Measurements from ENCODE around the gene CCNJ. TPM values are rescaled to one million over a fixed set of nuclear protein-coding genes. Genes with fewer than 3 reads are reported as not detected.

The CCNJ gene
- total and polyA plus RNA-seq, 2 experiments from 2014 or later, result 8.2 to 12.1 TPM

DNA sequence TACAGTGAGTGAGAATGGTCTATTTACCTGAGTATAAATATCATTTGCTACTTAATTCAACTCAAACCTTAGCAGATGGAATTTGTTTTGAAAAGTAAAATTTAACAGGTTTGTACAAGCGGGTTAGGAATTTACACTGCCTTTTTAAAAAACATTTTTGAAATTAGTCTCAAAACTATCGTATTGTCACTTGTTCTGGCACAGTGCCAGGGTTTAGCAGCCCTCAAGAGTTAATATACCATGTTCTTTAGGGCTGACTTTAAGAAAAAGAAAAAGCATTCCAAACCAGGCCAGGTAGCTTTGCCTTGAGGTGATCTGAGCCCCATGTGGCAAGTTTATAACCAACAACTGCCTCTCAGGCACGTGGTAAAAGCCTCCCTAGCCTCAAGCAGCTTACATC is 17.8 kb downstream of the CCNJ start:
- Histone ChIP-seq H3K79me2 (no peaks in the 10 kb centered on the region), H3K27me3 (no peaks in the 10 kb centered on the region), H3K9me2 (replicated peaks; ENCODE audit: insufficient read depth) (no peaks in the 10 kb centered on the region), H3K4me2 (no peak overlapping the region), H3K27ac (no peak overlapping the region), H3K4me3 (no peak overlapping the region), H4K20me1 (ENCODE audit: insufficient read depth, poor library complexity, severe bottlenecking) (no peaks in the 10 kb centered on the region), H3K9me3 (ENCODE audit: low read depth) (no peaks in the 10 kb centered on the region), H3K4me1 (ENCODE audit: insufficient read depth) (no peaks in the 10 kb centered on the region), H2AFZ (no peak overlapping the region), H3K36me3 (replicated peaks; ENCODE audit: insufficient read depth, low read depth) (no peaks in the 10 kb centered on the region)
- TF ChIP-seq EZH2 (IDR thresholded peaks at IDR 0.05; ENCODE audit: borderline replicate concordance) (no peak), EZH2phosphoT487 (IDR thresholded peaks at IDR 0.05; ENCODE audit: low read depth, severe bottlenecking, unreplicated experiment) (no peak)
- TF ChIP-seq, protein P1, sequence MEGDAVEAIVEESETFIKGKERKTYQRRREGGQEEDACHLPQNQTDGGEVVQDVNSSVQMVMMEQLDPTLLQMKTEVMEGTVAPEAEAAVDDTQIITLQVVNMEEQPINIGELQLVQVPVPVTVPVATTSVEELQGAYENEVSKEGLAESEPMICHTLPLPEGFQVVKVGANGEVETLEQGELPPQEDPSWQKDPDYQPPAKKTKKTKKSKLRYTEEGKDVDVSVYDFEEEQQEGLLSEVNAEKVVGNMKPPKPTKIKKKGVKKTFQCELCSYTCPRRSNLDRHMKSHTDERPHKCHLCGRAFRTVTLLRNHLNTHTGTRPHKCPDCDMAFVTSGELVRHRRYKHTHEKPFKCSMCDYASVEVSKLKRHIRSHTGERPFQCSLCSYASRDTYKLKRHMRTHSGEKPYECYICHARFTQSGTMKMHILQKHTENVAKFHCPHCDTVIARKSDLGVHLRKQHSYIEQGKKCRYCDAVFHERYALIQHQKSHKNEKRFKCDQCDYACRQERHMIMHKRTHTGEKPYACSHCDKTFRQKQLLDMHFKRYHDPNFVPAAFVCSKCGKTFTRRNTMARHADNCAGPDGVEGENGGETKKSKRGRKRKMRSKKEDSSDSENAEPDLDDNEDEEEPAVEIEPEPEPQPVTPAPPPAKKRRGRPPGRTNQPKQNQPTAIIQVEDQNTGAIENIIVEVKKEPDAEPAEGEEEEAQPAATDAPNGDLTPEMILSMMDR (IDR thresholded peaks at IDR 0.05; ENCODE audit: poor library complexity), result no peak
- no peak for DNase-seq (ENCODE audit: low spot score)
- WGBS (ENCODE audit: low lambda C conversion rate, missing lambda C conversion rate), result 90% methylated on average over 3 of the region's 3 CpGs

DNA sequence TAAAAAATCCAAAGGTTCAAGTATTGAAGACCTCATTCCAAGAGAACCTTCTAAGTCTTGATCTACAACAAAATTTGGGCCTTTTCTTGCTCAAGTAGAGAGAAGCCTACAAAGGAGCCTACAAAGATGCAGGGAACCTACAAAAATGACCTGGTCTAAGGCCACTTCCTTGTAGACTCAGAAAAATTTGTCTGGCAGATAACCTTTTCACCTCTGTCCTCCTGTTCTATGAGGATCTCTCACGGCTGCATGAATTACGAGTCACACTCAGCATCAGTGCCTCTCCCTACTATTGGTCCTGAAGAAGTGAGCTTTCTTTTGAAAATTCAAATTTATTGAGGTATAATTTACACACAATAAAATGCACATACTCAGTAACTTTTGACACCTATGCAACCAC is 29.3 kb downstream of the CCNJ start:
- DNase-seq (ENCODE audit: low spot score), result no peak
- no peaks in the 10 kb centered on the region for H3K9me3 ChIP-seq (ENCODE audit: low read depth)
- H3K9me2 ChIP-seq (replicated peaks; ENCODE audit: insufficient read depth), result no peaks in the 10 kb centered on the region
- no peaks in the 10 kb centered on the region for H3K4me1 ChIP-seq (ENCODE audit: insufficient read depth)
- H3K36me3 ChIP-seq (replicated peaks; ENCODE audit: insufficient read depth, low read depth), result no peaks in the 10 kb centered on the region
- no peak overlapping the region for H3K4me3 ChIP-seq
- H3K79me2 ChIP-seq, result no peaks in the 10 kb centered on the region
- no peak overlapping the region for H3K4me2 ChIP-seq
- H3K27me3 ChIP-seq, result no peaks in the 10 kb centered on the region
- H4K20me1 ChIP-seq (ENCODE audit: insufficient read depth, poor library complexity, severe bottlenecking), result no peaks in the 10 kb centered on the region
- no peak overlapping the region for H3K27ac ChIP-seq
- WGBS (ENCODE audit: low lambda C conversion rate, missing lambda C conversion rate), result 62% methylated on average over 2 of the region's 2 CpGs
- TF ChIP-seq EZH2 (IDR thresholded peaks at IDR 0.05; ENCODE audit: borderline replicate concordance) (no peak), EZH2phosphoT487 (IDR thresholded peaks at IDR 0.05; ENCODE audit: low read depth, severe bottlenecking, unreplicated experiment) (no peak)
- TF ChIP-seq, protein P1 (IDR thresholded peaks at IDR 0.05; ENCODE audit: poor library complexity), result no peak
- H2AFZ ChIP-seq, result no peak overlapping the region

DNA sequence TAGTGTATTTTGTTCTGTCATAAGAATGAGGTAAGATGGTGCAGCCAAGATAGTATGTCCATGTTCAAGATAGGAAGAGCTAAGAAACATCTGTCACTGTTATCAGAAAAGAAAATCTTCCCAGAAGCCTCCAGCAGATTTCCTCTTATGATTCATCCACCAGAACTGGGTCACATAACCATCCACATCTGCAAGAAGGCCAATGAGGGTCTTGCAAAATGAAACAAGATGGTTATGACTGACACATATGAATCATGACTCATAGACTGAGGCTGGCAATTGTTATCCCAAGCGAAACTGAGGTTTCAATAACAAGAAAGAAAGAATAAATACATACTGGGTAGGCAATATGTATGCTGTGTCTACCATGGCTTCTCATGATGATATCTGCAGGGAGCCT is 30.3 kb downstream of the CCNJ start:
- no peaks in the 10 kb centered on the region for H3K79me2 ChIP-seq
- DNase-seq (ENCODE audit: low spot score), result no peak
- no peak overlapping the region for H3K4me2 ChIP-seq
- no peaks in the 10 kb centered on the region for H3K27me3 ChIP-seq
- TF ChIP-seq EZH2phosphoT487 (IDR thresholded peaks at IDR 0.05; ENCODE audit: low read depth, severe bottlenecking, unreplicated experiment), result no peak
- no peak for TF ChIP-seq EZH2 (IDR thresholded peaks at IDR 0.05; ENCODE audit: borderline replicate concordance)
- TF ChIP-seq, protein P1 (IDR thresholded peaks at IDR 0.05; ENCODE audit: poor library complexity), result no peak
- WGBS (ENCODE audit: low lambda C conversion rate, missing lambda C conversion rate), result 96% methylated on average over 1 of the region's 1 CpG
- H4K20me1 ChIP-seq (ENCODE audit: insufficient read depth, poor library complexity, severe bottlenecking), result no peaks in the 10 kb centered on the region
- H3K4me1 ChIP-seq (ENCODE audit: insufficient read depth), result no peaks in the 10 kb centered on the region
- H3K36me3 ChIP-seq (replicated peaks; ENCODE audit: insufficient read depth, low read depth), result no peaks in the 10 kb centered on the region
- no peaks in the 10 kb centered on the region for H3K9me3 ChIP-seq (ENCODE audit: low read depth)
- H3K9me2 ChIP-seq (replicated peaks; ENCODE audit: insufficient read depth), result no peaks in the 10 kb centered on the region
- H3K4me3 ChIP-seq, result no peak overlapping the region
- no peak overlapping the region for H3K27ac ChIP-seq
- no peak overlapping the region for H2AFZ ChIP-seq

DNA sequence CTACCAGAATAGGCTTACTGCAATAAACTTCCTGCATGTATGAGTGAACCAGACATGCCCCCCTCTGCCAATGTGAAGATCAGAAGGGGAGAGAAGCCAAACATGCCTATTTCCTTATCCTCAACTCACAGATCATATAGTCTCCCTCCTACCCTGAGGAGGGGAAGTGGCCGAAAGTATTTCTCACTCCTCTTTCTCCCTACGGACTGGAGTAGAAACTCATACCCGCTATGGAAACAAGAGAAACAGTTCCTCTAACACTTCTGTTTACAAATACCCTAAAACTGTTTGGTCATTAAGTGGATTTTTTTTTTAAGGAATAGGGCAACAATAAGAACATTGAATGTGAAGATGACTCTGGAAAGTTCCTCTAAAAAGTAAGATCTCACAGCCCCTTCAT is 31.4 kb downstream of the CCNJ start:
- TF ChIP-seq EZH2 (IDR thresholded peaks at IDR 0.05; ENCODE audit: borderline replicate concordance) (no peak), EZH2phosphoT487 (IDR thresholded peaks at IDR 0.05; ENCODE audit: low read depth, severe bottlenecking, unreplicated experiment) (no peak)
- TF ChIP-seq, protein P1 (IDR thresholded peaks at IDR 0.05; ENCODE audit: poor library complexity), result no peak
- Histone ChIP-seq H3K9me3 (ENCODE audit: low read depth) (no peaks in the 10 kb centered on the region), H3K4me3 (no peak overlapping the region), H3K4me2 (no peak overlapping the region), H3K79me2 (no peaks in the 10 kb centered on the region), H3K9me2 (replicated peaks; ENCODE audit: insufficient read depth) (no peaks in the 10 kb centered on the region), H3K4me1 (ENCODE audit: insufficient read depth) (no peaks in the 10 kb centered on the region), H3K36me3 (replicated peaks; ENCODE audit: insufficient read depth, low read depth) (no peaks in the 10 kb centered on the region), H2AFZ (no peak overlapping the region), H4K20me1 (ENCODE audit: insufficient read depth, poor library complexity, severe bottlenecking) (no peaks in the 10 kb centered on the region), H3K27me3 (no peaks in the 10 kb centered on the region), H3K27ac (no peak overlapping the region)
- no peak for DNase-seq (ENCODE audit: low spot score)
- 80% methylated on average over 3 of the region's 3 CpGs for WGBS (ENCODE audit: low lambda C conversion rate, missing lambda C conversion rate)
